Measurements from ENCODE around the gene PTK7.
A peak's percentile ranks its signal among the peaks of the same experiment; 100 is the strongest.

Gene PTK7

DNA sequence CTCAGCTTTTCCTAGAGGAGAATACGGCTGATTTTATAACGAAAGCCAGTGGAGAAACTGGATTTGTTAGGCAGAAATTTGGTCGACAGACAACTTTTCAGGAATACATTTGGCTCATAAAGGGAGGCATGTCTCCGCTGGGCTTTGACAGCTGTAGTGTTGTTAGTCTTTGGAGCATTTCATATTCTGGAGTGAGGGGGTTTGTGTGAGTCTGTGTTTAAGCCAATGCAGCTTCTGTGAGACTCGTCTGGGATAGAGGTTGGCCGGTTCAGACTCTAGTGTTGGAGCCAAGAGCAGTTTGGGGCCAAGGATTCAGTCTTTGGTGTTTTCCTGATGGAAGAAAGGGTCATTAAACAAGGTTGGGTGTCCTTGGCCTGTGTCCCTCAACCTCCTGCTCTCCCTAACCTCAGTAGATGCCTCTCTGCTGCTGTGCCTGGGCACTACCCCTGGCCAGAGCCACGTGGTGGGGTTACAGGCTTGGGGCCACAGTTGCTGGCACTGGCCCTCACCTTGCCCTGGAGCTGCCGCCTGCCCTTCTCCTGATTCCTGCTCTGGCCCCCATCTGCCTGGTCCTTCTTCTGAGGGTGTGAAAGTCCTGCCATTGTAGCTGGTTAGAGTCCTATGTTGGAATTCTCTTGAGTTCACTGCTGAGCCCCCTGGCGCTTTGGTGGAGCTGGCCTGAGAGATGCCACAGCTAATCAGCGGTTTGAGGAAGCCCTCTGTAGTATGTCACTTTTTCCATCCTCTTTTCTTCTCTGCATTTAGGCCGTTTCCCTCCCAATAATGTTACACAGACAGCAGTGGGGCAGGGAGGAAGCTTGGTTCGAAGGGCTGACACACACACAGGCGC, 6.9 kb downstream of the PTK7 start:
- DNase-seq: peak in 1 of 56 donors; percentile 18

- DNase-seq: no peak
Observed at GRCh38 chr6:43086022-43086658, 10.0 kb downstream of the PTK7 start.

DNA sequence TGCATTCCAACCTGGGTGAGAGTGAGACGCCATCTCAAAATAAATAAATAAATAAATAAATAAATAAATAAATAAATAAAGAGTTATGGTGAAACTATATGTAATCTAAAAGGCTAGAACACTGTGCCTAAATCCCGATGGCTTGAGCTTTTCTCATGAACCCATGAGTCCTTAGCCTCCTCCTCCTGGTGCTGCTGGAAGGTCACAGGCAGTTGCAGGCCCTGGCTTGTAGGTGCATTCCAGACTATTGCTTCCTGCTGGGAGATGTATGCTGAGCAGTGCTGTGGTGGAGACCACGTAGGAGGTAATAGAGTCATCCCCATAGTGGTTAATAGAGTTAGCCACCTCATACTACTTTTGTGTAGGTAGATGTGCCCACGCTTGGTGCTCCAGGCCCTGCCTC, 12.5 kb downstream of the PTK7 start:
- no peak for DNase-seq

- DNase-seq: no peak
Observed at GRCh38 chr6:43089467-43089866, 13.4 kb downstream of the PTK7 start.

GRCh38 chr6:43089874-43090558, 13.9 kb downstream of the PTK7 start:
- no peak for DNase-seq

DNA sequence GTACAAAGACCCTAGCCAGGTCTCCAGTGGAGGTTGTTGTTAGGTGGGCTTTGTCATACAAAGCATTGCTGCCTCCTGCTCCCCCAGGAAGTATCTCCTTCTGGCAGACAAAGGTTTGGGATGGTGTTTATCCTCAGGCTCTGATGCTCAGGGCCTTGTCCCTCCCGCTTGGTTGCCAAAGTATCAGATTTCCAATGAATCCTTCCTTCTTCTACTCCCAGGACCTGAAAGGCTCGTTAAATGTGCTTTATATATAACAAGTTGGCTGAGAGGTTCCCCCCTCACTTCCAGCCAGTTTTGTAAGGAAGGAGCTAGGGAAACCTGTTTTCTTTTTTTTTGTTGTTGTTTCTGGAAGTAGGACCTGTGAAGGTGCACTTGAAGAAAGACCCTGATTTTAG, 14.4 kb downstream of the PTK7 start:
- no peak for DNase-seq

DNA sequence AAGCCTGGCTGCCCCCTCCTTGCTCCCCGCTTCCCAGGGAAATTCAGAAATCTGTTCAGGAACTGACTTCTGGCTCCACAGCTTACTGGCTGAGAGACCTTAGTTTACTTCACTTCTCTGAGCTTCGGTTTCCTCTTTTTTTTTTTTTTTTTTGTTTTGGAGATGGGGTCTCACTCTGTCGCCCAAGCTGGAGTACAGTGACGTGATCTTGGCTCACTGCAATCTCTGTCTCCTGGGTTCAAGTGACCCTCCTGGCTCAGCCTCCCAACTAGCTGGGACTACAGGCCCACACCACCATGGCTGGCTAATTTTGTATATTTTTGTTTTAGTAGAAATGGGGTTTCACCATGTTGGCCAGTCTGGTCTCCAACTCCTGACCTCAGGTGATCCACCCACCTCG, 14.9 kb downstream of the PTK7 start:
- DNase-seq: no peak

DNA sequence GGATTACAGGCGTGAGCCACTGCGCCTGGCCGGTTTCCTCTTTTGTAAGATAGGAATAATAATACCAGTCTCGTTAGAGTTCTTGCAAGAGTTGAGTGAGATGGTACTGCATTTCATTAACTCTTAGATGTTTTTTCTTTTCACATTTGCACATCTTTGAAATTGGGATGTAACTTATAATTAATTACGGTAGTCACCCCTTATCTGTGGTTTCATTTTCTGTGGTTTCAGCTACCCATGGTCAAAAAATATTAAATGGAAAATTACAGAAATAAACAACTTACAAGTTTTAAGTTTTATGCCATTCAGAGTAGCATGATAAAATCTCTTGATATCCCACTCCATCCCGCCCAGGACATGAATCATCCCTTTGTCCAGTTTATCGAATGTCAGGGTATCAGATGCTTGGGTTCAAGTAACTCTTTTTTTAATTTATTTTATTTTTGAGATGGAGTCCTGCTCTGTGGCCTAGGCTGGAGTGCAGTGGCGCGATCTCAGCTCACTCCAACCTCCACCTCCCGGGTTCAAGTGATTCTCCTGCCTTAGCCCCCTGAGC, 15.4 kb downstream of the PTK7 start:
- no peak for DNase-seq

DNA sequence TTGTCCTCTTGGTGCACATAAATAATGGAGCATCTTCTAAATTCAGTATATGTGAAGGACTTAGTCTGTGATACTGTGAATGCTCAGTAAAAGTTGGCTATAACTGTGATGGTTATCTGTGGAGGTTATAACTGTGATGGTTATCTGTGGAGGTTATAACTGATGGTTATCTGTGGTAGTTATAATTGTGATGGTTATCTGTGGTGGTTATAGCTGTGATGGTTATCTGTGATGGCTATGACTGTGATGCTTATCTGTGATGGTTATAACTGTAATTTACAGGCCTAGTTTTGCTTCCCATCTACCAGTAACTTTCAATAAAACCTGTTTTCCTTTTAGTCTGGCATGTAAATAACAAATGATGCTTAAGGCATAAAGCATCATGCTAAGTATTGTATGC, 16.5 kb downstream of the PTK7 start:
- no peak for DNase-seq

GRCh38 chr6:43093436-43094289, 17.5 kb downstream of the PTK7 start:
- peak in 1 of 56 donors; percentile 7 for DNase-seq

GRCh38 chr6:43095939-43096338, 19.8 kb downstream of the PTK7 start:
- DNase-seq: peak in 1 of 56 donors; percentile 6

DNA sequence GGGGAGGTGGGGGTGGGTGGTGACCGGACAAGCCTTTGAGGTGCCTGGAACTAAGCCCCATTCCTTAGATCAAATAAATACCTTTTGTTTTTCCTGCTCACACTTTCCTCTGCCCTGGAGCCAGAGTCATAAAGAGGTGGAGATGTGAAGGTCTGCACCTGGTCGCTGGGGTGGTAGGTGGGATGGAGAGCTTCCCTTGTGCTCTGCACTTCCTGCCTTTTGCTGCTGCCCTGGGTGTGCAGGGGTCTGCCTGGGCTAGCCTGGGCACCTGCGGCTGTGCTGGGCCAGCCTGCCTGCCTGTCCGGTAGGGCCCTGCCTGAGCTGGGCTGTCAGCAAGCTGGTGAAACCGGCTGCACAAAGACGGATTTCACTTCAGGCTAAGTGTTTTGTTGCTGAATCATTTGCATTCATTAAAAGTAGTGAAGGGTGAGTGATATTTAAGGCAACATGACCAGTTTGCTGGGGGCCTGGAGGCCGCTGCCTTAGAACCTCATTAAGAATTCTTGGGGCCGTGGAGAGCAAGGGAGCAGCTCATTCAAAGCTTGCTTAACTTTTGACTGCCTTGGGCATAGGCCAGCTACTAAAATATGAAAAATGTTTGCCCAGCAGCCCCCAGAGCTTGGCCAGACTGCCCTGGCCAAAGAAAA, 20.5 kb downstream of the PTK7 start:
- peak in 6 of 56 donors; percentile 4 to 19 (median 12) for DNase-seq

DNA sequence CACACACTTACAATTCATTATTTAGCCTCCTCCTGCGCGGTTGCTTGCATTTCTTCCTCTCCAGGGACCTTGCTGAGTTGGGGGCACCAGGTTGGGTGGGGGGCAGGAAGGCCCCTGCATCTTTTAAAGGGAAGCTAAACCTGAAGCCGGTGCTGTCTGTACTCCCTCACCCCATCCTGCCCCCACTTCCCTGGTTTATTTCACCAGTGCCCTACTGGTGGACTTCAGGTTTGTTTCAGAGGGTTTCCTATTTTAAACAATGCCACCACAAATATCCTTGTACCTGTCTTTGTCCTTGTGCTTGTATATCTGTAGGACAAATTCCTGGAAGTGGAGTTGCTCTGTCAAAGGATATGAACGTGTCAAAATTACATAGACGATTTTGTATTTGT, 21.0 kb downstream of the PTK7 start:
- no peak for DNase-seq

- DNase-seq: no peak
Observed at GRCh38 chr6:43097502-43097901, 21.4 kb downstream of the PTK7 start.

- no peak for DNase-seq
Observed at GRCh38 chr6:43101497-43101896, 25.4 kb downstream of the PTK7 start.

- DNase-seq: no peak
Observed at GRCh38 chr6:43103253-43103876, 27.3 kb downstream of the PTK7 start.

- no peak for DNase-seq
Observed at GRCh38 chr6:43105538-43106222, 29.6 kb downstream of the PTK7 start.

GRCh38 chr6:43107344-43108062, 31.4 kb downstream of the PTK7 start:
- no peak for DNase-seq

All from nucleus accumbens (tissue), 56 donors.